Keratinocyte (primary cell): ENCODE measurements around the gene ERG. TPM values are rescaled to one million over a fixed set of nuclear protein-coding genes. Genes with fewer than 3 reads are reported as not detected.

Source experiments
- DNase-seq: peaks from one replicate; pipeline ENCODE4 v3.0.0-alpha.2; 2011; ENCODE audit warnings: low read depth, missing footprints, low spot score
- FAIRE-seq: peaks from 2 replicates; lab custom pipeline; 2011; peaks lifted over from hg19 to GRCh38; lab: Jason Lieb, UNC
- H2AFZ ChIP-seq: 2 replicates; pipeline ENCODE4 v1.6.0; 2012; ENCODE audit warnings: low read length, control low read depth, inconsistent platforms; ENCODE audit not compliant: control insufficient read depth
- H3K27ac ChIP-seq: 2 replicates; pipeline ENCODE4 v1.5.1; 2011; ENCODE audit warnings: low read length; ENCODE audit not compliant: control insufficient read depth, insufficient read depth
- H3K27me3 ChIP-seq: 3 replicates; pipeline ENCODE4 v1.6.0; 2011; ENCODE audit warnings: low read length; ENCODE audit not compliant: control insufficient read depth, insufficient read depth; ENCODE audit errors: extremely low read depth
- H3K36me3 ChIP-seq, 2 experiments: 2 replicates in 1 of 2; 3 replicates in 1 of 2; pipeline ENCODE4 v1.5.1; 2011; ENCODE audit warnings: low read length in 2 of 2, mild to moderate bottlenecking in 1 of 2; ENCODE audit not compliant: control insufficient read depth in 2 of 2, insufficient read depth in 2 of 2; ENCODE audit errors: extremely low read depth in 1 of 2
- H3K4me1 ChIP-seq: 3 replicates; pipeline ENCODE4 v1.5.1; 2011; ENCODE audit warnings: low read length; ENCODE audit not compliant: control insufficient read depth, insufficient read depth; ENCODE audit errors: extremely low read depth
- H3K4me2 ChIP-seq: 3 replicates; pipeline ENCODE4 v1.6.0; 2011; ENCODE audit warnings: low read depth, low read length; ENCODE audit not compliant: control insufficient read depth, insufficient read depth; ENCODE audit errors: extremely low read depth
- H3K4me3 ChIP-seq, 3 experiments: fragments of 200-600 bp in 1 of 3; sonication (generic) in 1 of 3; 2 replicates in 2 of 3; 3 replicates in 1 of 3; pipeline ENCODE4 v1.5.1; 2011 to 2016; ENCODE audit warnings: low read length in 3 of 3, mild to moderate bottlenecking in 3 of 3, control low read depth in 2 of 3, inconsistent platforms in 1 of 3, low read depth in 1 of 3, mixed read lengths in 1 of 3, mixed run types in 1 of 3, moderate library complexity in 1 of 3; ENCODE audit not compliant: control insufficient read depth in 2 of 3, insufficient read depth in 2 of 3; ENCODE audit errors: extremely low read depth in 1 of 3
- H3K79me2 ChIP-seq: 2 replicates; pipeline ENCODE4 v1.6.0; 2012; ENCODE audit warnings: low read length; ENCODE audit not compliant: control insufficient read depth, insufficient read depth
- H3K9ac ChIP-seq: 3 replicates; pipeline ENCODE4 v1.6.0; 2011; ENCODE audit warnings: low read length; ENCODE audit not compliant: control insufficient read depth, insufficient read depth; ENCODE audit errors: extremely low read depth
- H3K9me1 ChIP-seq: 3 replicates; pipeline ENCODE4 v1.6.0; 2011; ENCODE audit warnings: low read length; ENCODE audit not compliant: control insufficient read depth, insufficient read depth; ENCODE audit errors: extremely low read depth
- H3K9me3 ChIP-seq: 2 replicates; pipeline ENCODE4 v1.5.1; 2012; ENCODE audit warnings: low read depth, low read length; ENCODE audit not compliant: control insufficient read depth
- H4K20me1 ChIP-seq: 3 replicates; pipeline ENCODE4 v1.6.0; 2011; ENCODE audit warnings: low read length; ENCODE audit not compliant: control insufficient read depth, insufficient read depth; ENCODE audit errors: extremely low read depth
- EZH2 ChIP-seq: IDR thresholded peaks from one replicate; pipeline ENCODE4 v1.6.1; 2012; ENCODE audit warnings: inconsistent platforms, mild to moderate bottlenecking, low read length, moderate library complexity
- dilution Hi-C: fragments of 300-500 bp; cut with MboI; formaldehyde crosslinking; loops from one replicate; pipeline ENCODE4 v1.7.0; 2020; ENCODE audit warnings: low sequenced_read_pairs; ENCODE audit not compliant: extremely low pct_ligation_motif_present
- polyA plus RNA-seq, 5 experiments: library from polyadenylated mRNA; depleted of rRNA in 3 of 5; stranded (reverse) in 3 of 5; stranded (forward) in 1 of 5; unstranded in 1 of 5; fragments of >200 nt; gene quantifications; 1 replicate in 1 of 5; 2 replicates in 3 of 5; 3 replicates in 1 of 5; pipeline versions ENCODE4 v1.2.1 to v1.2.3, GENCODE V29; 2011 to 2012; ENCODE audit warnings: missing spikeins in 2 of 5, low read depth in 1 of 5, low replicate concordance in 1 of 5
- TF ChIP-seq, protein P1 (sequence below), 3 experiments: IDR thresholded peaks in 1 of 3; conservative IDR thresholded peaks in 1 of 3; optimal IDR thresholded peaks in 1 of 3; 2 replicates in 2 of 3; 3 replicates in 1 of 3; pipeline versions ENCODE3 to v1.5.1; 2011; ENCODE audit warnings: low read length in 3 of 3, mild to moderate bottlenecking in 3 of 3, moderate library complexity in 2 of 3, control low read depth in 1 of 3, inconsistent platforms in 1 of 3; ENCODE audit not compliant: insufficient read depth in 2 of 3; ENCODE audit errors: extremely low read depth in 1 of 3

ERG gene
- polyA plus RNA-seq, 1 donor (not counting 4 experiments of a cell fraction or from before 2014, with no cell fraction given): 0.08 TPM

DNA sequence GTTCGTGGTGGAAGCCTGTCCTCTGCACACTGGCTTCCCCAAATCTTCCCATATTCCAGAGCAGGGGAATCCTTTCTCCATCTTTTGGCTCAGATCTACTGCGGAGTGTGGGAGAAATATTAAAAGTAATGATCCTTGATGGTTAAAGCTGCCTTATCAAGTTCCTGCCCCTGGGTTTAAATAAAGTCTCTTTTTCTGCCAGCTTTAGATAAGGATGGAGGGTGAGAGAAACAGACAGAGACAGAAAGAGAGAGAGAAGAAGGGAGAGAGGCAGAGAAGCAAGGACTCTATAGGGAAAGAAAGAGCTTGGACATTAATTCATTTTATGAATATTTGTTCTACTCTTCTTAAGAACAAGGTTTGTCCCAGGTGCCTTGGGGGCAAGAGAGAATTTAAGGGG, 143.5 kb downstream of the ERG start:
- H3K79me2 ChIP-seq: no peaks in the 10 kb centered on the region
- no peaks in the 10 kb centered on the region for H3K36me3 ChIP-seq
- DNase-seq: no peak
- no peak overlapping the region for H3K9ac ChIP-seq
- H2AFZ ChIP-seq: no peak overlapping the region
- H3K4me1 ChIP-seq: peaks cover 12% of the 10 kb centered on the region
- H3K27me3 ChIP-seq: no peaks in the 10 kb centered on the region
- no peak overlapping the region for H3K4me3 ChIP-seq
- no peak for FAIRE-seq
- H3K9me1 ChIP-seq: no peaks in the 10 kb centered on the region
- no peaks in the 10 kb centered on the region for H4K20me1 ChIP-seq
- no peak overlapping the region for H3K4me2 ChIP-seq
- H3K27ac ChIP-seq: no peak overlapping the region
- TF ChIP-seq, protein P1, sequence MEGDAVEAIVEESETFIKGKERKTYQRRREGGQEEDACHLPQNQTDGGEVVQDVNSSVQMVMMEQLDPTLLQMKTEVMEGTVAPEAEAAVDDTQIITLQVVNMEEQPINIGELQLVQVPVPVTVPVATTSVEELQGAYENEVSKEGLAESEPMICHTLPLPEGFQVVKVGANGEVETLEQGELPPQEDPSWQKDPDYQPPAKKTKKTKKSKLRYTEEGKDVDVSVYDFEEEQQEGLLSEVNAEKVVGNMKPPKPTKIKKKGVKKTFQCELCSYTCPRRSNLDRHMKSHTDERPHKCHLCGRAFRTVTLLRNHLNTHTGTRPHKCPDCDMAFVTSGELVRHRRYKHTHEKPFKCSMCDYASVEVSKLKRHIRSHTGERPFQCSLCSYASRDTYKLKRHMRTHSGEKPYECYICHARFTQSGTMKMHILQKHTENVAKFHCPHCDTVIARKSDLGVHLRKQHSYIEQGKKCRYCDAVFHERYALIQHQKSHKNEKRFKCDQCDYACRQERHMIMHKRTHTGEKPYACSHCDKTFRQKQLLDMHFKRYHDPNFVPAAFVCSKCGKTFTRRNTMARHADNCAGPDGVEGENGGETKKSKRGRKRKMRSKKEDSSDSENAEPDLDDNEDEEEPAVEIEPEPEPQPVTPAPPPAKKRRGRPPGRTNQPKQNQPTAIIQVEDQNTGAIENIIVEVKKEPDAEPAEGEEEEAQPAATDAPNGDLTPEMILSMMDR (optimal IDR thresholded peaks at IDR 0.05 in 1 of 3, IDR thresholded peaks at IDR 0.05 in 1 of 3, conservative IDR thresholded peaks at IDR 0.05 in 1 of 3; ENCODE audit: extremely low read depth in 1 of 3, insufficient read depth in 2 of 3, low read length in 3 of 3): no peak
- TF ChIP-seq EZH2: no peak
- no peaks in the 10 kb centered on the region for H3K9me3 ChIP-seq
- dilution Hi-C loops: no loop called here

DNA sequence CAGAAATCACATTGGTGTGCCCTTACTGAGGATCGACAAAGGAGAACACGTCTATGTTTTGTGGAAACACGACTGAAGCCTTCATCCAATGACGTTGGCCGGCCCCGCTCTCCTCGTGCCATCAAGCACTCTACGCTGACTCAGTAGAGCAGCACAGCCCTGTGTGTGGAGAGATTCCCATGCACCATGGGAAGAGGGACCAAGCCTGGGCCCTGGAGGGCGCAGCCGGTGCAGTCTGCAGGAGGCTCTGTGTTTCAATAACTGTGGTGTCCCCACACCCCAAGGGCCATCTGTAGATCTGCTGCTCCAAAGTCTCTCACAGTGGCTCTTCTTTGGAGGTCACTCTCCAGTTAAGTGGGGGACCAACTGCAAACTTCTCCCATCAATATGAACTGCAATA, 144.0 kb downstream of the ERG start:
- Histone ChIP-seq H3K79me2 (no peaks in the 10 kb centered on the region), H3K4me2 (no peak overlapping the region), H3K27me3 (no peaks in the 10 kb centered on the region), H3K4me1 (peaks cover 12% of the 10 kb centered on the region), H3K9ac (no peak overlapping the region), H2AFZ (no peak overlapping the region), H3K36me3 (no peaks in the 10 kb centered on the region), H3K27ac (no peak overlapping the region), H3K9me3 (no peaks in the 10 kb centered on the region), H4K20me1 (no peaks in the 10 kb centered on the region), H3K9me1 (no peaks in the 10 kb centered on the region), H3K4me3 (no peak overlapping the region)
- DNase-seq (no peak), FAIRE-seq (no peak)
- no peak for TF ChIP-seq EZH2
- TF ChIP-seq, protein P1 (optimal IDR thresholded peaks at IDR 0.05 in 1 of 3, IDR thresholded peaks at IDR 0.05 in 1 of 3, conservative IDR thresholded peaks at IDR 0.05 in 1 of 3; ENCODE audit: extremely low read depth in 1 of 3, insufficient read depth in 2 of 3, low read length in 3 of 3): no peak
- dilution Hi-C loops: no loop called here
